AG04450 (cell line): ENCODE data around the gene RUBCNL. TPM values are rescaled to one million over a fixed set of nuclear protein-coding genes. Genes with fewer than 3 reads are reported as not detected.

ENCODE experiments used
- CTCF ChIA-PET: fragments of 300-600, 350-600 bp; formaldehyde crosslinking; extraction: SDS; loops from one replicate; lab custom pipeline; 2022; ENCODE audit warnings: antibody characterized with exemption, inconsistent platforms; lab: Charles Lee
- POLR2A ChIA-PET: fragments of 350-600 bp; formaldehyde crosslinking; extraction: SDS; loops from one replicate; lab custom pipeline; 2021; ENCODE audit warnings: antibody characterized with exemption, inconsistent platforms; lab: Yijun Ruan, JAX
- DNase-seq: peaks from one replicate; pipeline ENCODE4 v3.0.0-alpha.2; 2011; ENCODE audit warnings: low read depth, low spot score
- H3K27ac ChIP-seq: one replicate; pipeline ENCODE4 v1.5.1; 2012; ENCODE audit warnings: low read depth, low read length, control low read depth
- H3K27me3 ChIP-seq: one replicate; pipeline ENCODE4 v1.6.0; 2012; ENCODE audit warnings: low read length; ENCODE audit not compliant: control insufficient read depth, insufficient read depth
- H3K4me3 ChIP-seq: 2 replicates; pipeline ENCODE4 v1.5.1; 2011; ENCODE audit warnings: mild to moderate bottlenecking, low read depth, low read length, control low read depth
- H3K9me3 ChIP-seq: 2 replicates; pipeline ENCODE4 v1.5.1; 2012; ENCODE audit warnings: low read length; ENCODE audit not compliant: control insufficient read depth, insufficient read depth
- CTCF ChIP-seq: IDR thresholded peaks from 2 replicates; pipeline ENCODE4 v1.5.1; 2011; ENCODE audit warnings: low read depth, low read length, control low read depth, inconsistent platforms
- polyA plus RNA-seq: library from polyadenylated mRNA; depleted of rRNA; stranded (reverse); fragments of >200 nt; gene quantifications from 2 replicates; pipeline ENCODE4 v1.2.3, GENCODE V29; 2011

The RUBCNL gene
- polyA plus RNA-seq, 1 experiment: not detected

- POLR2A ChIA-PET: no interaction called here
- DNase-seq: no peak
- H3K4me3 ChIP-seq: no peak overlapping the region
- H3K27ac ChIP-seq: no peak overlapping the region
- H3K27me3 ChIP-seq: peaks cover 36% of the 10 kb centered on the region
- CTCF ChIA-PET: no interaction called here
- H3K9me3 ChIP-seq: no peaks in the 10 kb centered on the region
- TF ChIP-seq CTCF: no peak
These were observed 1.8 kb upstream of the RUBCNL start for GRCh38 chr13:46388846-46389245.

GRCh38 chr13:46388308-46388707, 1.3 kb upstream of the RUBCNL start:
- H3K27me3 ChIP-seq: peaks cover 36% of the 10 kb centered on the region
- no peak for TF ChIP-seq CTCF
- POLR2A ChIA-PET: no interaction called here
- H3K27ac ChIP-seq: no peak overlapping the region
- DNase-seq: no peak
- CTCF ChIA-PET: no interaction called here
- H3K4me3 ChIP-seq: no peak overlapping the region
- H3K9me3 ChIP-seq: no peaks in the 10 kb centered on the region

GRCh38 chr13:46386392-46387063, 524 bp downstream of the RUBCNL start:
- CTCF ChIA-PET: interaction anchor here (0.6 kb wide), 1 partner anchor 1554 kb away, joined by 3 read pairs; no protein-coding TSS in a partner anchor
- no peak for DNase-seq
- POLR2A ChIA-PET: no interaction called here
- TF ChIP-seq CTCF: no peak
- Histone ChIP-seq H3K9me3 (no peaks in the 10 kb centered on the region), H3K27ac (no peak overlapping the region), H3K4me3 (no peak overlapping the region), H3K27me3 (peaks cover 36% of the 10 kb centered on the region)

GRCh38 chr13:46385946-46386345, 1.1 kb downstream of the RUBCNL start:
- Histone ChIP-seq H3K4me3 (no peak overlapping the region), H3K27me3 (peaks cover 36% of the 10 kb centered on the region), H3K9me3 (no peaks in the 10 kb centered on the region), H3K27ac (no peak overlapping the region)
- CTCF ChIA-PET: interaction anchor here (0.6 kb wide), 1 partner anchor 1555 kb away, joined by 3 read pairs; no protein-coding TSS in a partner anchor
- TF ChIP-seq CTCF: no peak
- POLR2A ChIA-PET: no interaction called here
- DNase-seq: no peak

- H3K9me3 ChIP-seq: no peaks in the 10 kb centered on the region
- peaks cover 27% of the 10 kb centered on the region for H3K27me3 ChIP-seq
- no peak for DNase-seq
- H3K27ac ChIP-seq: no peak overlapping the region
- ChIA-PET POLR2A (no interaction called here), CTCF (no interaction called here)
- no peak overlapping the region for H3K4me3 ChIP-seq
- no peak for TF ChIP-seq CTCF
These were observed 3.7 kb downstream of the RUBCNL start for GRCh38 chr13:46383383-46383782.
